ENCODE measurements around the gene PRKAR1B.

Gene PRKAR1B

GRCh38 chr7:727104-727805 lies at the start of gene PRKAR1B:
Gene PRKAR1B, minus strand, starts transcription at chr7:727281. Its CDS starts 15,776 bp downstream, at chr7:711505.
- in situ Hi-C loops (cut with MboI; ENCODE audit: low sequenced_read_pairs): no loop called here

- in situ Hi-C loops (cut with MboI; ENCODE audit: low sequenced_read_pairs): loop anchor here (10.0 kb wide), 1 partner anchor 462 kb away; no protein-coding TSS in a partner anchor
These were observed 49.3 kb upstream of the PRKAR1B start for GRCh38 chr7:776381-776780.

GRCh38 chr7:774161-775109 lies 47.4 kb upstream of the PRKAR1B start:
- in situ Hi-C loops (cut with MboI; ENCODE audit: low sequenced_read_pairs): loop anchor here (10.0 kb wide), 1 partner anchor 460 kb away; no protein-coding TSS in a partner anchor

GRCh38 chr7:773622-773915 lies 46.5 kb upstream of the PRKAR1B start:
- in situ Hi-C loops (cut with MboI; ENCODE audit: low sequenced_read_pairs): loop anchor here (10.0 kb wide), 1 partner anchor 459 kb away; no protein-coding TSS in a partner anchor

- in situ Hi-C loops (cut with MboI; ENCODE audit: low sequenced_read_pairs): loop anchor here (10.0 kb wide), 1 partner anchor 458 kb away; no protein-coding TSS in a partner anchor
These were observed 46.0 kb upstream of the PRKAR1B start for GRCh38 chr7:772861-773621.

- in situ Hi-C loops (cut with MboI; ENCODE audit: low sequenced_read_pairs): loop anchor here (10.0 kb wide), 1 partner anchor 458 kb away; no protein-coding TSS in a partner anchor
These were observed 45.3 kb upstream of the PRKAR1B start for GRCh38 chr7:772392-772791.

- in situ Hi-C loops (cut with MboI; ENCODE audit: low sequenced_read_pairs): loop anchor here (10.0 kb wide), 1 partner anchor 457 kb away; no protein-coding TSS in a partner anchor
These were observed 44.9 kb upstream of the PRKAR1B start for GRCh38 chr7:772005-772294.

- in situ Hi-C loops (cut with MboI; ENCODE audit: low sequenced_read_pairs): loop anchor here (10.0 kb wide), 1 partner anchor 457 kb away; no protein-coding TSS in a partner anchor
These were observed 44.3 kb upstream of the PRKAR1B start for GRCh38 chr7:771234-772004.

GRCh38 chr7:770741-771166 lies 43.7 kb upstream of the PRKAR1B start:
- in situ Hi-C loops (cut with MboI; ENCODE audit: low sequenced_read_pairs): loop anchor here (10.0 kb wide), 1 partner anchor 456 kb away; no protein-coding TSS in a partner anchor

GRCh38 chr7:770336-770735 lies 43.3 kb upstream of the PRKAR1B start:
- in situ Hi-C loops (cut with MboI; ENCODE audit: low sequenced_read_pairs): loop anchor here (10.0 kb wide), 1 partner anchor 456 kb away; no protein-coding TSS in a partner anchor

GRCh38 chr7:768881-769504 lies 41.9 kb upstream of the PRKAR1B start:
- in situ Hi-C loops (cut with MboI; ENCODE audit: low sequenced_read_pairs): no loop called here

GRCh38 chr7:767941-768731 lies 41.1 kb upstream of the PRKAR1B start:
- in situ Hi-C loops (cut with MboI; ENCODE audit: low sequenced_read_pairs): no loop called here

- in situ Hi-C loops (cut with MboI; ENCODE audit: low sequenced_read_pairs): no loop called here
These were observed 40.5 kb upstream of the PRKAR1B start for GRCh38 chr7:767580-767940.

- in situ Hi-C loops (cut with MboI; ENCODE audit: low sequenced_read_pairs): no loop called here
These were observed 38.3 kb upstream of the PRKAR1B start for GRCh38 chr7:765383-765782.

- in situ Hi-C loops (cut with MboI; ENCODE audit: low sequenced_read_pairs): no loop called here
These were observed 36.7 kb upstream of the PRKAR1B start for GRCh38 chr7:763762-764161.

GRCh38 chr7:762885-763284 lies 35.8 kb upstream of the PRKAR1B start:
- in situ Hi-C loops (cut with MboI; ENCODE audit: low sequenced_read_pairs): no loop called here

- in situ Hi-C loops (cut with MboI; ENCODE audit: low sequenced_read_pairs): no loop called here
These were observed 34.5 kb upstream of the PRKAR1B start for GRCh38 chr7:761631-762030.

GRCh38 chr7:761101-761500 lies 34.0 kb upstream of the PRKAR1B start:
- in situ Hi-C loops (cut with MboI; ENCODE audit: low sequenced_read_pairs): no loop called here

GRCh38 chr7:760006-760405 lies 32.9 kb upstream of the PRKAR1B start:
- in situ Hi-C loops (cut with MboI; ENCODE audit: low sequenced_read_pairs): no loop called here

Measured in HL-60/S4 (cell line).